H1 (cell line): ENCODE data around the gene LARP1. TPM values are rescaled to one million over a fixed set of nuclear protein-coding genes. Genes with fewer than 3 reads are reported as not detected.
A peak's percentile ranks its signal among the peaks of the same experiment; 100 is the strongest.

Source experiments
- CTCF ChIA-PET: fragments of 300-600 bp; sonication (Branson Sonifier 250); formaldehyde crosslinking; loops from one replicate; lab custom pipeline; 2021; ENCODE audit not compliant: partially characterized antibody; lab: Charles Lee
- POLR2A ChIA-PET: fragments of 300-600 bp; sonication (Branson Sonifier 250); formaldehyde crosslinking; loops from one replicate; lab custom pipeline; 2021; ENCODE audit warnings: inconsistent platforms; ENCODE audit not compliant: partially characterized antibody; lab: Charles Lee
- DNase-seq, 2 experiments: peaks; one replicate each; pipeline versions ENCODE4 v3.0.0 to v3.0.0-alpha.2; 2010 to 2022; ENCODE audit warnings: low spot score in 2 of 2, low read depth in 1 of 2, mixed read lengths in 1 of 2
- FAIRE-seq: peaks from 2 replicates; lab custom pipeline; 2011; peaks lifted over from hg19 to GRCh38; lab: Jason Lieb, UNC
- H2AFZ ChIP-seq: 2 replicates; pipeline ENCODE4 v1.8.1; 2012; ENCODE audit warnings: low read length, inconsistent platforms
- H2AK5ac ChIP-seq: 2 replicates; pipeline ENCODE4 v1.6.1; 2013; ENCODE audit warnings: low read depth, low read length
- H2BK120ac ChIP-seq: replicated peaks from 2 replicates; pipeline ENCODE3; 2013; ENCODE audit warnings: low read depth, low read length, inconsistent platforms
- H2BK12ac ChIP-seq: 2 replicates; pipeline ENCODE4 v1.6.1; 2013; ENCODE audit warnings: low read depth, low read length
- H2BK15ac ChIP-seq: 2 replicates; pipeline ENCODE4 v1.6.1; 2013; ENCODE audit warnings: low read length
- H2BK20ac ChIP-seq: 2 replicates; pipeline ENCODE4 v1.6.1; 2013; ENCODE audit warnings: low read length
- H2BK5ac ChIP-seq: 2 replicates; pipeline ENCODE4 v1.6.1; 2013; ENCODE audit warnings: low read depth, low read length
- H3K14ac ChIP-seq: 2 replicates; pipeline ENCODE4 v1.6.1; 2013; ENCODE audit warnings: inconsistent platforms; ENCODE audit not compliant: insufficient read length
- H3K18ac ChIP-seq: 2 replicates; pipeline ENCODE4 v1.6.1; 2013; ENCODE audit warnings: low read length; ENCODE audit errors: extremely low read depth
- H3K23ac ChIP-seq: 2 replicates; pipeline ENCODE4 v1.6.1; 2013; ENCODE audit warnings: inconsistent platforms; ENCODE audit not compliant: insufficient read length
- H3K23me2 ChIP-seq: 2 replicates; pipeline ENCODE4 v1.6.1; 2013; ENCODE audit warnings: low read depth, low read length
- H3K27ac ChIP-seq: 2 replicates; pipeline ENCODE4 v1.6.1; 2011; ENCODE audit warnings: low read depth, low read length, inconsistent platforms
- H3K27me3 ChIP-seq, 4 experiments: replicated peaks in 1 of 4; 1 replicate in 1 of 4; 2 replicates in 3 of 4; pipeline versions ENCODE4 v1.6.1 to v1.8.1; 2011 to 2013; ENCODE audit warnings: low read length in 3 of 4, mild to moderate bottlenecking in 3 of 4, inconsistent platforms in 2 of 4, mixed read lengths in 2 of 4, moderate library complexity in 1 of 4; ENCODE audit not compliant: control insufficient read depth in 3 of 4, insufficient read depth in 3 of 4; ENCODE audit errors: extremely low read depth in 1 of 4
- H3K36me3 ChIP-seq, 4 experiments: 2 replicates each; pipeline versions ENCODE4 v1.6.1 to v1.8.1; 2011 to 2013; ENCODE audit warnings: mild to moderate bottlenecking in 4 of 4, low read length in 3 of 4, moderate library complexity in 2 of 4, control low read depth in 1 of 4, inconsistent platforms in 1 of 4; ENCODE audit not compliant: insufficient read depth in 4 of 4, control insufficient read depth in 2 of 4
- H3K4ac ChIP-seq: replicated peaks from 2 replicates; pipeline ENCODE3; 2013; ENCODE audit warnings: low read length, low read depth, mixed read lengths, inconsistent platforms; ENCODE audit not compliant: insufficient read length
- H3K4me1 ChIP-seq, 4 experiments: replicated peaks in 1 of 4; 1 replicate in 1 of 4; 2 replicates in 3 of 4; pipeline versions ENCODE4 v1.6.1 to v1.8.1; 2011 to 2013; ENCODE audit warnings: low read length in 3 of 4, inconsistent platforms in 2 of 4, mixed read lengths in 1 of 4; ENCODE audit not compliant: insufficient read depth in 4 of 4, control insufficient read depth in 3 of 4
- H3K4me2 ChIP-seq, 2 experiments: 2 replicates each; pipeline versions ENCODE4 v1.6.1 to v1.8.1; 2011 to 2013; ENCODE audit warnings: low read depth in 2 of 2, low read length in 2 of 2, control low read depth in 1 of 2, inconsistent platforms in 1 of 2, mild to moderate bottlenecking in 1 of 2; ENCODE audit not compliant: insufficient read depth in 1 of 2
- H3K4me3 ChIP-seq, 4 experiments: fragments of 200-600, 300-600 bp in 1 of 4; sonication (generic), shearing (Covaris generic), sonication (Bioruptor Twin) in 1 of 4; 2 replicates each; pipeline versions ENCODE4 v1.5.1 to v1.8.1; 2011 to 2016; ENCODE audit warnings: low read length in 4 of 4, low read depth in 3 of 4, control low read depth in 2 of 4, inconsistent platforms in 2 of 4, mild to moderate bottlenecking in 2 of 4, mixed read lengths in 1 of 4, moderate library complexity in 1 of 4; ENCODE audit not compliant: insufficient read depth in 2 of 4; ENCODE audit errors: extremely low read depth in 1 of 4
- H3K56ac ChIP-seq: replicated peaks from 2 replicates; pipeline ENCODE3; 2013; ENCODE audit warnings: low read depth, mild to moderate bottlenecking, mixed read lengths, low read length, inconsistent platforms; ENCODE audit not compliant: insufficient read length
- H3K79me1 ChIP-seq: 2 replicates; pipeline ENCODE4 v1.6.1; 2013; ENCODE audit warnings: low read depth, low read length, control low read depth
- H3K79me2 ChIP-seq, 2 experiments: 2 replicates each; pipeline versions ENCODE4 v1.6.1 to v1.8.1; 2012 to 2013; ENCODE audit warnings: low read length in 2 of 2, mild to moderate bottlenecking in 2 of 2, inconsistent platforms in 1 of 2; ENCODE audit not compliant: insufficient read depth in 2 of 2, control insufficient read depth in 1 of 2
- H3K9ac ChIP-seq, 4 experiments: replicated peaks in 1 of 4; 1 replicate in 1 of 4; 2 replicates in 3 of 4; pipeline versions ENCODE4 v1.6.1 to v1.8.1; 2011 to 2013; ENCODE audit warnings: low read depth in 3 of 4, low read length in 3 of 4, control low read depth in 2 of 4, mild to moderate bottlenecking in 2 of 4, moderate library complexity in 2 of 4, inconsistent platforms in 1 of 4; ENCODE audit errors: extremely low read depth in 1 of 4
- H3K9me3 ChIP-seq, 2 experiments: 2 replicates each; pipeline versions ENCODE4 v1.6.1 to v1.8.1; 2012 to 2013; ENCODE audit warnings: mild to moderate bottlenecking in 2 of 2, moderate library complexity in 2 of 2, control low read depth in 1 of 2, inconsistent platforms in 1 of 2, low read depth in 1 of 2, low read length in 1 of 2, mixed read lengths in 1 of 2; ENCODE audit not compliant: insufficient read depth in 2 of 2
- H4K20me1 ChIP-seq, 2 experiments: replicated peaks in 1 of 2; 2 replicates each; pipeline versions ENCODE3 to v1.8.1; 2011 to 2013; ENCODE audit warnings: inconsistent platforms in 2 of 2, low read length in 2 of 2, mild to moderate bottlenecking in 1 of 2; ENCODE audit not compliant: insufficient read depth in 2 of 2, control insufficient read depth in 1 of 2
- H4K5ac ChIP-seq: 2 replicates; pipeline ENCODE4 v1.6.1; 2013; ENCODE audit warnings: low read length, low read depth, mixed read lengths, inconsistent platforms; ENCODE audit not compliant: insufficient read length
- H4K8ac ChIP-seq: 2 replicates; pipeline ENCODE4 v1.8.0; 2013; ENCODE audit warnings: mild to moderate bottlenecking, moderate library complexity, low read length, inconsistent platforms; ENCODE audit not compliant: insufficient read depth; ENCODE audit errors: extremely low read depth
- H4K91ac ChIP-seq: replicated peaks from 2 replicates; pipeline ENCODE3; 2013; ENCODE audit warnings: low read length, mixed read lengths, inconsistent platforms; ENCODE audit not compliant: insufficient read length
- CEBPB ChIP-seq: IDR thresholded peaks from 2 replicates; pipeline ENCODE4 v1.6.1; 2012; ENCODE audit warnings: low read depth, low read length
- E2F6 ChIP-seq: IDR thresholded peaks from 2 replicates; pipeline ENCODE4 v1.6.1; 2012; ENCODE audit warnings: inconsistent platforms
- EP300 ChIP-seq, 2 experiments: IDR thresholded peaks; 1 replicate in 1 of 2; 2 replicates in 1 of 2; pipeline ENCODE4 v1.6.1; 2011 to 2012; ENCODE audit warnings: low read depth in 2 of 2, low read length in 2 of 2, mild to moderate bottlenecking in 2 of 2, borderline replicate concordance in 1 of 2, inconsistent platforms in 1 of 2, moderate library complexity in 1 of 2
- HDAC2 ChIP-seq, 2 experiments: fragments of 300-600 bp in 1 of 2; sonication (generic) in 1 of 2; IDR thresholded peaks; 2 replicates each; pipeline ENCODE4 v1.6.1; 2011 to 2012; ENCODE audit warnings: low read depth in 2 of 2, low read length in 2 of 2, mild to moderate bottlenecking in 2 of 2, moderate library complexity in 2 of 2, borderline replicate concordance in 1 of 2, inconsistent platforms in 1 of 2
- SIN3A ChIP-seq, 2 experiments: IDR thresholded peaks in 1 of 2; conservative IDR thresholded peaks in 1 of 2; 2 replicates each; pipeline ENCODE4 v1.6.1; 2011 to 2012; ENCODE audit warnings: low read length in 2 of 2, improper control_type of control experiment in 1 of 2, low read depth in 1 of 2, mild to moderate bottlenecking in 1 of 2
- SP1 ChIP-seq: IDR thresholded peaks from 2 replicates; pipeline ENCODE4 v1.6.1; 2011; ENCODE audit warnings: low read depth, low read length
- TBP ChIP-seq: IDR thresholded peaks from 2 replicates; pipeline ENCODE4 v1.6.1; 2011; ENCODE audit warnings: low read depth, low read length, improper control_type of control experiment
- ZNF274 ChIP-seq: IDR thresholded peaks from 2 replicates; pipeline ENCODE4 v1.7.0; 2012; ENCODE audit warnings: low read length, borderline replicate concordance; ENCODE audit errors: extremely low read depth
- WGBS, 2 experiments: shearing (Covaris generic) in 1 of 2; methylation state at CpG; one replicate each; pipeline versions ENCODE4 v1.1.6 to v1.1.7; 2013 to 2015; ENCODE audit warnings: low lambda C conversion rate in 2 of 2, mixed read lengths in 2 of 2, inconsistent platforms in 1 of 2, low coverage in 1 of 2, missing lambda C conversion rate in 1 of 2; ENCODE audit not compliant: insufficient replicate concordance in 2 of 2, insufficient coverage in 1 of 2, insufficient read length in 1 of 2; ENCODE audit errors: extremely low coverage in 1 of 2, missing lambda C conversion rate in 1 of 2; 5-methylcytosine and 5-hydroxymethylcytosine counted together
- polyA plus RNA-seq, 7 experiments: library from polyadenylated mRNA; depleted of rRNA in 3 of 7; stranded (reverse) in 5 of 7; unstranded in 2 of 7; fragments of >200 nt in 5 of 7; fragments of 200-250 nt in 2 of 7; gene quantifications; 1 replicate in 5 of 7; 2 replicates in 1 of 7; 4 replicates in 1 of 7; pipeline versions ENCODE4 v1.2.1 to v1.2.3, GENCODE V29; 2011 to 2013; ENCODE audit warnings: missing spikeins in 2 of 7, mixed read lengths in 2 of 7
- total RNA-seq: library from RNA; stranded (reverse); fragmentation: NEBNext Ultra II Directional; extraction: Animal tissue kit (Norgen Biotek cat#: 25700); gene quantifications from 2 replicates; pipeline ENCODE4 v1.2.1, GENCODE V29; 2021

LARP1 gene
- total and polyA plus RNA-seq, 2 of the 8 experiments (the other 6 are each of a cell fraction or from before 2014, with no cell fraction given): 106 to 422 TPM

- H2BK120ac ChIP-seq: no peak overlapping the region
- H3K4me2 ChIP-seq: peak overlapping the region; percentile 59 to 70
- peaks cover 13 to 14% of the 10 kb centered on the region in 2 experiments for H4K20me1 ChIP-seq
- 0 out of 2 replicates have a peak overlapping the region, but pooled peaks have one; percentile 42 for H2AK5ac ChIP-seq
- WGBS, 2 experiments: 5% methylated on average over 42 of the region's 92 CpGs; no CpG with 5 or more reads in 1 of the 2 experiments
- H4K91ac ChIP-seq: peak overlapping the region; percentile 67
- H3K23ac ChIP-seq: no peak overlapping the region
- peak overlapping the region; percentile 91 for H4K8ac ChIP-seq
- H3K4me1 ChIP-seq: peaks cover 6 to 15% (median 12%) of the 10 kb centered on the region in 4 experiments
- H3K27me3 ChIP-seq: no peaks in the 10 kb centered on the region
- H3K14ac ChIP-seq: no peak overlapping the region
- H3K36me3 ChIP-seq: no peaks in the 10 kb centered on the region
- H2AFZ ChIP-seq: no peak overlapping the region
- H3K4me3 ChIP-seq: peak overlapping the region; percentile 10 to 98 (median 53); a peak in 7 of 8 replicates
- no peak overlapping the region for H2BK15ac ChIP-seq
- H4K5ac ChIP-seq: peak overlapping the region; percentile 78
- peak overlapping the region; percentile 68; the same call in 1 of the 2 replicates for H2BK12ac ChIP-seq
- peaks cover 6% of the 10 kb centered on the region; the same call in 1 of the 2 replicates for H3K79me1 ChIP-seq
- ChIA-PET POLR2A (interaction anchor here (1.2 to 1.5 kb wide), 3 partner anchors 43 to 72 kb away, joined by 3 to 5 read pairs (median 5); no protein-coding TSS in a partner anchor), CTCF (interaction anchor here (1.3 to 2.3 kb wide), 5 partner anchors 17 to 70 kb away, joined by 3 to 7 read pairs (median 6); no protein-coding TSS in a partner anchor)
- H2BK20ac ChIP-seq: 0 out of 2 replicates have a peak overlapping the region, but pooled peaks have one; percentile 18
- peak overlapping the region; percentile 69; the same call in 1 of the 2 replicates for H3K27ac ChIP-seq
- FAIRE-seq: no peak
- peak overlapping the region in 3 of 4 experiments; percentile 41 to 51 (median 45); a peak in 5 of 7 replicates for H3K9ac ChIP-seq
- peak overlapping the region; percentile 42 for H3K4ac ChIP-seq
- DNase-seq: peak; percentile 99
- H3K9me3 ChIP-seq: no peaks in the 10 kb centered on the region
- peak overlapping the region; percentile 38 for H3K56ac ChIP-seq
- peak overlapping the region; percentile 74; the same call in 1 of the 2 replicates for H3K18ac ChIP-seq
- H3K79me2 ChIP-seq: peaks cover 38 to 43% of the 10 kb centered on the region in 2 experiments
- peaks cover 3% of the 10 kb centered on the region; the same call in 1 of the 2 replicates for H3K23me2 ChIP-seq
- peak overlapping the region; percentile 82; the same call in 1 of the 2 replicates for H2BK5ac ChIP-seq
- TF ChIP-seq EP300 (IDR thresholded peaks at IDR 0.05; ENCODE audit: borderline replicate concordance in 1 of 2, low read depth in 2 of 2, low read length in 2 of 2) (peak in 1 of 2 experiments; percentile 16; a peak in 1 of 3 replicates), CEBPB (peak; percentile 76; the same call in 1 of the 2 replicates), SP1 (peak; percentile 43; the same call in 1 of the 2 replicates), ZNF274 (no peak), TBP (peak; percentile 57), HDAC2 (IDR thresholded peaks at IDR 0.05; ENCODE audit: borderline replicate concordance in 1 of 2, low read depth in 2 of 2, low read length in 2 of 2) (peak; percentile 12 to 73; a peak in 1 of 4 replicates), SIN3A (conservative IDR thresholded peaks at IDR 0.05 in 1 of 2, IDR thresholded peaks at IDR 0.05 in 1 of 2; ENCODE audit: low read depth in 1 of 2, low read length in 2 of 2) (peak; percentile 77 to 91; a peak in 3 of 4 replicates), E2F6 (peak; percentile 97)
Observed at GRCh38 chr5:154754460-154755360, 467 bp upstream of the LARP1 start.
